Activated CD4-positive, alpha-beta T cell treated with anti-CD3 and anti-CD28 coated beads, Interleukin-2, Interleukin-6, amounts not matched to agents 100 ng/mL and 50 ng/mL, durations not matched to agents 16 hours and 8 hours (primary cell): ENCODE results near the gene KIF22.
"Not testable (repeated sequence)": the region's sequence is repeated elsewhere in the genome, so short reads cannot be mapped to it uniquely, and the experiment has no call there.

Experiments used
- DNase-seq: peaks from one replicate; pipeline ENCODE4 v3.0.0-alpha.2; 2020

KIF22 gene

DNA sequence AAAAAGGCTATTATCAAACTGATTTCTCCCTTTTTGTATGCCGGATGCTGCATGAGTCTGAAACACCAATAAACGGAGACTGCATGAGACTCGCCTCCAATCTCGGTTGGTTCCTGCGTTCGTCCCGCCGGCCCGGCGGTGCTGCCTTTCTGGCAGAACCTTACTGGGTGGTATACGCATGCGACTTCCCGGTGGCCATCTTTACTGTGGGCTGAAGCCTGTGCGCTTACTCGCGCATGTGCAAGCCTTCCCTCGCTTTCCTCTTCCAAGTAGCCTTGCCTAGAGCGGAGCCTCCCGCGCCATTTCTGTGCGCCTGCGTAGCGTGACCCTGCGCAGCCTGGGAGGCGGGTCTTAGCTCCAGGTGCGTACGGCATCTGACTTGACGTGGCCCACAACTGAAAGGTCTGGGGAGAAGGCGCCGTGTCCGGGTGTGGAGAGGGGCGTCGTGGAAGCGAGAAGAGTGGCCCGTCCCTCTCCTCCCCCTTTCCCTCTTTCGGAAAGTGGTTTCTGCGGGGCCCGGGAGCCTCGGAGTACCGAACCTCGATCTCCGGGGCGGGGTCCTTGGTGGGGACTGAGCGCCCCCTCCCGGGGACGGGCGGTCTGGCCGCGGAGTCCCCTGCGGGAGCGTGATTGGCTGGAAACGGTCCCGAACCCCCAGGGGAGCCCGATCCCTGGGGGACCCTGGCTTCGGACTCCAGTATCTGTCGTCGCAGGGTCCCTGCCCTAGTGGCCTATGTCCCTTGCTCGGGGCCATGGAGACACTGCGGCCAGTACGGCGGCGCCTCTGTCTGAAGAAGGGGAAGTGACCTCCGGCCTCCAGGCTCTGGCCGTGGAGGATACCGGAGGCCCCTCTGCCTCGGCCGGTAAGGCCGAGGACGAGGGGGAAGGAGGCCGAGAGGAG lies 25.5 kb downstream of the KIF22 start, which contains the start of gene PAGR1:
PAGR1 (plus strand) TSS at position 360 of the 901 bp plus-strand sequence; CDS start at position 734, 374 bp downstream.
- peak; percentile 99 for DNase-seq

DNA sequence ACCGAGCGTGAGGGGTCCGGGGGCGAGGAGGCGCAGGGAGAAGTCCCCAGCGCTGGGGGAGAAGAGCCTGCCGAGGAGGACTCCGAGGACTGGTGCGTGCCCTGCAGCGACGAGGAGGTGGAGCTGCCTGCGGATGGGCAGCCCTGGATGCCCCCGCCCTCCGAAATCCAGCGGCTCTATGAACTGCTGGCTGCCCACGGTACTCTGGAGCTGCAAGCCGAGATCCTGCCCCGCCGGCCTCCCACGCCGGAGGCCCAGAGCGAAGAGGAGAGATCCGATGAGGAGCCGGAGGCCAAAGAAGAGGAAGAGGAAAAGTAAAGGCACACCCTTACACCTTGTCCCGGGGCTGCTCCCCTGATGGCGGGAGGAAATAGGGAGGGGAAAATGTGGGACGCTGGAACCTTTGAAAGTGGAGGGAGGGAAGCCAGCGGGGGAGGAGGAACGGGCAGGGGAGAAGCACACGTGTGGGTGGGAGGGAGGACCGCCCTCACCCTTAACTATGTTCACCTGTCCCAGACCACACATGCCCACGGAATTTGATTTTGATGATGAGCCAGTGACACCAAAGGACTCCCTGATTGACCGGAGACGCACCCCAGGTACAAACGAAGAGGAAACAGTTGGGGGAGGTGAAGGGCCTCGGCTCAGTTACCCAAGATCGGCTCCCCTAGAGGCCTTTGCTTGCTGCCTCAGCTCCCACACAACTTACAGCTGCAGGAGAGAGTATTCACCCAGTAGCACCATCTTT lies 26.3 kb downstream of the KIF22 start:
- DNase-seq, result peak; percentile 79

DNA sequence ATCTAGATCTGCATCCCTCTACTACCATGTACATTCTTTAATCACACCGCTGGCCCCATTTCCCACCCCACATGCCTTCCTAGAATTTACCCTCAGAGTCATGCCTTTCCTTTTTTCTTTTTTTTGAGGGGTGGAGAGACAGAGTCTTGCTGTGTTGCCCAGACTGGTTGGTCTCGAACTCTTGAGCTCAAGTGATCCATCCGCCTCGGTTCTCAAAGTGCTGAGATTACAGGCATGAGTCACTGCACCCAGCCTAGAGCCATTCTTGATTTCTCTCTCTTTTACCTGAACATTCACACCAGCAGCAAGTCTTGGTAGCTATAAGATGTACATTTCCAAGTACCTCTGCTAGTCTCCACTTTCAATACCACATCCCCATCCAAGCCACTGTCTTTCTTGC lies 27.5 kb downstream of the KIF22 start:
- DNase-seq, result no peak

DNA sequence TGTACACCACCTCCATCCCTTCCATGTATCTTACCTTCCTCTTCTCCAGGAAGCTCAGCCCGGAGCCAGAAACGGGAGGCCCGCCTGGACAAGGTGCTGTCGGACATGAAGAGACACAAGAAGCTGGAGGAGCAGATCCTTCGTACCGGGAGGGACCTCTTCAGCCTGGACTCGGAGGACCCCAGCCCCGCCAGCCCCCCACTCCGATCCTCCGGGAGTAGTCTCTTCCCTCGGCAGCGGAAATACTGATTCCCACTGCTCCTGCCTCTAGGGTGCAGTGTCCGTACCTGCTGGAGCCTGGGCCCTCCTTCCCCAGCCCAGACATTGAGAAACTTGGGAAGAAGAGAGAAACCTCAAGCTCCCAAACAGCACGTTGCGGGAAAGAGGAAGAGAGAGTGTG lies 29.0 kb downstream of the KIF22 start:
- DNase-seq, result no peak

DNA sequence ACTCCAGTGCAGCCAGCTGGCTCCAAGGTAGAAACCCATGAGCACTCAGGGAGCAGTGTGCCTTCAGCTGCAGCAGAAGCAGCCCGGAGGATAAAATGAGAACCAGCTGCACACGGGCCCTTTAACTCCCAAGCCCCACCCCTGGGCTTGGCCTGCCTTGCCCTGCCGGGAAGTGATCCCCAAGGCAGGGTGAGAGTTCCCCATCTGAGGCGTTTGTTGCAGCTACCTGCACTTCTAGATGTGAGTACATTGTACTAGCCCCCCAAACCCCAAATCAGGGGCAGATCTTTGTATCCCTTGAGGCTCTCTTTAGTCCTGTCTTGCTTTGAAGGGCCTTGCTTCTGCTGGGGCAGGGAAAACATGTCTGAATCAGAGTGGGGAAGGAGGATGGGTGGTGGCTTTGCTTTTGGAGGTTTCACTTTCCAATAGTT lies 29.7 kb downstream of the KIF22 start, which contains the start of gene MVP:
MVP (plus strand) TSS at position 192 of the 431 bp plus-strand sequence. CDS start 10,088 bp downstream, outside the sequence.
- peak; percentile 76 for DNase-seq

DNA sequence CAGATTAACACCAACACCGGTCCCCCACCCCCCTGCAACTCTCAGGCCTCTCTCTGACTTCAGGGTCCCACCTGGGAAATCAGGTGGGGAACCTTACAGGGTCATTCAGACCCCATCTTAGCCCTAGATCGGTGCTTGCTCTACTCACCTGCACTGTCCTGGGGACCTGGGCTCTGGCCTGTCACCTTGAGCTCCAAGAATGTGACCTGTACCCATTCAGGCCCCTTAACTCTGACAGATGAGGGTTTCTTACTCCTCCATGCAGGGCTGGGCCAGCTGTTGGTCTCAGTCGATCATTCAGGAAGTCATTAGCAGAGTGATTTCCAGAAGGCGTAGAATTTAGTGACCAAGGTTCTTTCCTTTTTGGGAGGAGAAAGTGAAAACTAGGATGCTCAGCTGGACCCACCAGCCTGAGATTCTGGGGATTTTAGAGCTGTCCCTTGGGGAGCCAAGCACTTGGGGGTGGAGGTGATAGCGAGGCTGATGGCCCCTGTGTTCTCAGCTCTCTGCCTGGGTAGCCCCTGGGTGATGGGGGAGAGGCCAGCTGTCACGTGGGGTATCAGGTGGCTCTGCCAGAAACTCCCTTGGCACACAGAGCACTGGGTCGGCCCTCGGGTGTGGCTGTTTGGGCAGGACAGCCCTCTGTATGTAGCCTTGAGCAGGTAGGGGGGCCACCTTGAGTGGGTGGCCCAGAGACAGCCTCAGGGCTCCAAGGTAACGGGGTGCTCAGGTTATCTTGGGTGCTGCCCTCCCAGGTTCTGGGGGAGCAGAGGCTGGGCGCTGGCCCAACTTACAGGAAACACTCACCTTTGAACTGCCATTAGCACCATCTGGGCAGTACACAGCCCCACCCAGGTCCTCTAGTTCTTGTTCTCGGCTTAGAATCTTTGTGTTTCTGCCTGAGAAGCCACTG lies 30.4 kb downstream of the KIF22 start:
- DNase-seq, result peak; percentile 66

DNA sequence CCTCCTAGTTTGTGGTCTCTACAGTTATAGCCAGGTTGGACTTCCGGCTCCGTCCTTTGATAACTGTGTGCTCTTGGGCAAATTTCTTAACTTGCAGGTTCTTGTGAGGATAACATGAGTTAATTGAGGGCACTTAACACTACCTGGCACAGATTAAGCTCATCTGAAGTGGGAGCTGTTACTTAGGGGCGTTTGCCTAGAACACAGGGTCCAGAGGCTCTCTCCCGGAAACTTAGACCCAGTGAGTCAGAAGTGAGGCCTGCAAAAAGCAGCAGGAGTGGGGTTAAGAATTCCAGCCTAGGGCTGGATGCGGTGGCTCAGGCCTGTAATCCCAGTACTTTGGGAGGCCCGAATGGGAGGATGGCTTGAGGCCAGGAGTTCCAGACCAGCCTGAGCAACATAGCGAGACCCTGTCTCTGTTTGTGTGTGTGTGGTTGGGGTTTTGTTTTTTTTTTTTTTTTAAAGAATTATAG lies 31.1 kb downstream of the KIF22 start:
- no peak for DNase-seq

DNA sequence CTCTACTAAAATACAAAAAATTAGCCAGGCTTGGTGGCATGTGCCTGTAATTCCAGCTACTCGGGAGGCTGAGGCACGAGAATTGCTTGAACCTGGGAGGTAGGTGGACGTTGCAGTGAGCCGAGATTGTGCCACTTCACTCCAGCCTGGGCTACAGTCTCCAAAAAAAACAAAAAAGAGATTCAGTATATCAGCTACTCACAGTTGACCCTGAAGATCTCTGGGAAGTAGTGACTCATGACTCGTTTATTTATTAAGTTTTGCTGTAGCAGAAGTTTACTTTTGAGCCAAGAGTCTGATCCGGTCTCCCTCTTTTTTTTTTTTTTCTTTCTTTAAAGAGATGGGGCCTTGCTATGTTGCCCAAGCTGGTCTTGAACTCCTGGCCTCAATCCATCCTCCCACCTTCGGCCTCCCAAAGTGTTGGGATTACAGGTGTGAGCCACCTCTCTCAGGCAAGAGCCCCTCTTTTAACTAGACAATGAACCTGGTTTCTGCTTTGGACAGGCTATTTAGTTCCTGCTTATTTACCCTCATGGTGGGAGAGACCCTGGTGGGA lies 34.1 kb downstream of the KIF22 start:
- DNase-seq, result no peak

DNA sequence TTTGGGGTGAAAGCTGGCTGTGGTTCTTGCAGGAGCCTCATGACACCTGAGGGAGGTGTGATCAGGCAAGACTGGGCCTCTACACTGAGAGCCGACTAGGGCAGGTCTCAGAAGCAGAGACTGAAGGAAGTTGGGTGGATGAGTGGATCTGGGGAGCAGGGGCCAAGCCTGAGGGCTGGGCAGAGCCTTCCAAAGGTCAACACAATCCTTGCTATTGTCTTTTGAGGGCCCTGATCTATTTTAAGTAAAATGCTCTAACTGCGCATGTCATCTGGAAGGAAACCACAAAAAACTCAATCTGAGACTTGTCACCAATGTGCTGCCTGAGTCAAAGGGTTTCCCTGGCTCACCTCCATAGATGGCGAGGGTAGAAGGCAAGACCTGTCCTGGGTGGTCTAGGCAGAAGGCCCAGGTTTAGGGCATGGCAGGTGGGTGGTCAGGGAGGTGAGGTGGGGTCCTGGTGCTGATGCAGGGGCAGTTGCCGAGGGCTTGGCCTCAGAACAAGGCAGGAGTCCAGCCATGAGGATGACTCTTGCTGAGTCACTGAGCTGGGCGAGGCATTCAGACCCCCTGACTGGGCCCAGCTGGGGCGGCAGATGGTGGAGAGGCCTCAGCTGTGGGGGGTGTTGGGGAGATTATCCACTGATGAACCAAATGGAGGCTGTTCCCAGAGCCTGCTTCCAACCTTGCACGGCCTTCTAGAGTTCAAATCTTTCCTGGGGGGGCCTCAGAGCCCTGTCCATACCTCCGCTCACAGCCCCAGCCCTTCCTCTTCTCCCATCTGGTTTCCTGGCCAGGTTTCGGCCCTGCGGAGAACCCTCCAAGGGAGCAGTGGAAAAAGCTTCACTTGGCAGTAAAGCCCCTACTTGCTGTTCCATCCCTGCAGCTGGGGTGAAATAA lies 34.8 kb downstream of the KIF22 start:
- peak; percentile 87 for DNase-seq

DNA sequence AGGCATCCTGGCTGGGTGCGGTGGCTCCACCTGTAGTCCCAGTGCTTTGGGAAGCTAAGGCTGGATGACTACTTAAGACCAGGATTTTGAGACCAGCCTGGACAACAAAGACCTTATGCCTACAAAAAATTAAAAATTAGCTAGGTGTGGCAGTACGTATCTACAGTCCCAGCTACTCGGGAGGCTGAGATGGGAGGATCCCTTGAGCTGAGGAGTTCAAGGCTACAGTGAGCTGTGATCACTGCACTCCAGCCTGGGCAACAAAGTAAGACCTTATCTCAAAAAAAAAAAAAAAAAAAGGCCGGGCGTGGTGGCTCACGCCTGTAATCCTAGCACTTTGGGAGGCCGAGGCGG lies 35.8 kb downstream of the KIF22 start:
- no peak for DNase-seq

DNA sequence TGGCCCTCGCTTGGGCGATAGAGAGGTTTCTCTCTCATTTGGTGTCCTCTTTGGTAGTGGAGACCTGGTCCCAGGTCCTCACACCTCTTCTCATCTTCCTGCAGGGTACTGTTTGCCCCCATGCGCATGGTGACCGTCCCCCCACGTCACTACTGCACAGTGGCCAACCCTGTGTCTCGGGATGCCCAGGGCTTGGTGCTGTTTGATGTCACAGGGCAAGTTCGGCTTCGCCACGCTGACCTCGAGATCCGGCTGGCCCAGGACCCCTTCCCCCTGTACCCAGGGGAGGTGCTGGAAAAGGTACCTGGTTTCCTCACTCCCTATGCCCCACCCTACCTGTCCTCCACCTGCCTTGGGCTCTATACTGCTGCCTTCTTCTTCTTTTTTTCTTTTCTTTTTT lies 40.2 kb downstream of the KIF22 start:
- DNase-seq, result no peak

DNA sequence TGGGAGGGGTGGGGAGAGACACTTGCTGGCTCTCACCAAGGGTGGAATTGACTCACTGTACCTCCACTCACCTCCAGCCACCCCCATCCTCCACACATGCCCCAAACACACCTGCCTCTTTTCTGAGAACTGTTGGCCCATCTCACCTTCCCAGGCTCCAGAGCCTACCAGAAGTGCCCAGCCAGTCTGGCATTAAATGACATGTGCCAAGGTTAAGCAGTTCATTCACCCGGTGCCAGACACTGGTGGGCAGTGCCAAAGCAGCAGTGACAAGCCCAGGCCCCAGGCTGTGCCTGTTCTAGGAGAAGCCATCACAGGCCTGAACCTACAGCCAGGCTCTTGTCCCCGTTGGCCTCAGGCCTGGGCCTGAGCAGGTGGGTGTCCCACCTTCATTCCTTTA lies 40.9 kb downstream of the KIF22 start:
- no peak for DNase-seq

DNA sequence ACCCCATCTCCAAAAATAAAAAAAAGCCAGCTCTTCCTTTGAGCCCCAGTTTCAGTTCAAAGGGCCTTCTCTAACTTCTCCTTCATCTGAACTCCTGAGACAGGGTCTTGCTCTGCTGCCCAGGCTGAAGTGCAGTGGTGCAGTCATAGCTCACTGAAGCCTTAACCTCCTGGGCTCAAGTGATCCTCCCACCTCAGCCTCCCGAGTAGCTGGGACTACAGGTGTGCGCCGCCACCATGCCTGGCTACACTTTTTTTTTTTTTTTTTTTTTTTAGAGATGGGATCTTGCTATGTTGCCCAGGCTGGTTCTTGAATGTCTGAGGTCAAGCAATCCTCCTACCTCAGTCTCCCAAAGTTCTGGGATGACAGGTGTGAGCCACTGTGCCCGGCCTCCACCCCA lies 42.7 kb downstream of the KIF22 start:
- DNase-seq, result not testable (repeated sequence)

DNA sequence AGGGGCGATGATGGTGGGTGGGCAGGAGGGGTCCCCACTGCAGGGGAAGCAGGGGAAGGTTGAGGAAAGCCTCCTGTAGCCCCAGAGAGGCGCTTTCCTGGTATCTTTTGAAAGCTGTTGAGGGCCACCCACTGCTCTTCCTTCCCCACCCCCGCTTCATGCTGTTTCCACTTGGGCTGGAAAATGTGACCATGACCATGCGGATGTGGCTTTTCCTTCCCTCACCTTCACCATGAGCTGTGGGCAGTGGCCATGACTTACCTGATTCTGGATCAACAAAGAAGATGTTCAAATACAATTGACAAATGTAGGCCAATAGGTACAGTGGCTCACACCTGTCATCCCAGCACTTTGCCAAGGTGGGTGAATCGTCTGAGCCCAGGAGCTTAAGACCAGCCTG lies 43.5 kb downstream of the KIF22 start:
- no peak for DNase-seq

DNA sequence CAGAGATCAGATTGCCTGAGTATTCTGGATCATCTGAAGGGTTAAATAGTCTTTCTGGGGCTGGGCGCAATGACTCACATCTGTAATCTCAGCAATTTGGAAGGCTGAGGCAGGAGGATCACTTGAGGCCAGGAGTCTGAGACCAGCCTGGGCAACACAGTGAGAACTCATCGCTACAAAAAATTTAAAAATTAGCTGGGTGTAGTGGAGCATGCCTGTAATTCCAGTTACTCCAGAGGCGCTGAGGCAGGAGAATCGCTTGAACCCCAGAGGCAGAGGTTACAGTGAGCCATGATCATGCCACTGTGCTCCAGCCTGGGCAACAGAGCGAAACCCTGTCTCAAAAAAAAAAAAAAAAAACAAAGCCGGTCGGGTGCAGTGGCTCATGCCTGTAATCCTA lies 45.4 kb downstream of the KIF22 start:
- no peak for DNase-seq

DNA sequence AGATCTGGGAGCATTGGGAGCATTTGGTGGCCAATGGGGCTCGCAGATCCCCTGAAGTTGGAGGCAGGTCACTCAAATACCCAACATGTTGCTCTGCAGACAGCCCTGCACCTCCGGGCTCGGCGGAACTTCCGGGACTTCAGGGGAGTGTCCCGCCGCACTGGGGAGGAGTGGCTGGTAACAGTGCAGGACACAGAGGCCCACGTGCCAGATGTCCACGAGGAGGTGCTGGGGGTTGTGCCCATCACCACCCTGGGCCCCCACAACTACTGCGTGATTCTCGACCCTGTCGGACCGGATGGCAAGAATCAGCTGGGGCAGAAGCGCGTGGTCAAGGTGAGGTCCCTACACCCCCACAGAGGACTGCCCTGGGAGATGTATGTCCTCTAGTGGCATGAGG lies 46.1 kb downstream of the KIF22 start:
- no peak for DNase-seq

DNA sequence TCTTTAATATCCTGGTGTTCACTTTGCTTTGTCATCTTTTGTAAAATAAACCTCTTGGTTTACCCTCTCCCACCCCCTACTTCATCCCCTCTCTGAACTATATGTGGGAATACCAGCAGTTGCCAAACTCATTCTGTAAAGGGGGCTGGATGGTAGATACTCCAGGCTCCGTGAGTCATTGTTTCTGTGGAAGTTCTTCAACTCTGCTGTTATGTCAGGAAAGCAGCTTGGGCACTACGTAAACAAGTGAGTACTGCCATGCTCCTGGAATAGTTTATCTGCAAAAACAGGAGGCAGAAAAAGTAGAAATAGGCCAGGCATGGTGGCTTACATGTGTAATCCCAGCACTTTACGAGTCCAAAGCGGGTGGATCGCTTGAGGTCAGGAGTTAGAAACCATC lies 47.3 kb downstream of the KIF22 start:
- no peak for DNase-seq

DNA sequence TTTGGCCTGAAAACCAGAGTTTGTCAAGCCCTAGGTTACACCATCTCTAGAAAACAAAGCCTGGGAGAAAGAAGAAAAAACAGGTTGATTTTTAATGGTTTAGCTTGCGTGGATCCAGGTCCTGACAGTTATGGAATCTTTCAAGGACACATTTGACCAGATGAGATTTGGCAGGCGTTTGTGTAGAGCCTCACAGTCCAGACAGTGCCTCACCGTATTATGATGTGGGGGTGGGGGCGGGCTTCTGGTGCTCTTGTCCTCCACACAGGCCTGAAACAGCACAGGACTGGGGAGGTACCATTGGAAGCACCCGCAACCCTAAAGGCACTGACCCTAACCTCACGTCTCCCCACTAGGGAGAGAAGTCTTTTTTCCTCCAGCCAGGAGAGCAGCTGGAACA lies 49.3 kb downstream of the KIF22 start:
- DNase-seq, result no peak

DNA sequence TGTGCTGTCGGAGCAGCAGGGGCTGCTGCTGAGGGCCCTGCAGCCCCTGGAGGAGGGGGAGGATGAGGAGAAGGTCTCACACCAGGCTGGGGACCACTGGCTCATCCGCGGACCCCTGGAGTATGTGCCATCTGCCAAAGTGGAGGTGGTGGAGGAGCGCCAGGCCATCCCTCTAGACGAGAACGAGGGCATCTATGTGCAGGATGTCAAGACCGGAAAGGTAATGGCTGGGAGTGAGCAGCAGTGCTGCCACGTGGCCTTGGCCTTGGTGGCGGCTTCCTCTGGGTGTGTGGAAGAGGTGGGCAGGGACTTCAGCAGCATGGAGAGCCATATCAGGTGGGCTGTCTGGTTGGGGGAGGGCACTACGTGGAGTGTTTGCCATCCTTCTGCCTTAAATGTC lies 49.7 kb downstream of the KIF22 start:
- no peak for DNase-seq

DNA sequence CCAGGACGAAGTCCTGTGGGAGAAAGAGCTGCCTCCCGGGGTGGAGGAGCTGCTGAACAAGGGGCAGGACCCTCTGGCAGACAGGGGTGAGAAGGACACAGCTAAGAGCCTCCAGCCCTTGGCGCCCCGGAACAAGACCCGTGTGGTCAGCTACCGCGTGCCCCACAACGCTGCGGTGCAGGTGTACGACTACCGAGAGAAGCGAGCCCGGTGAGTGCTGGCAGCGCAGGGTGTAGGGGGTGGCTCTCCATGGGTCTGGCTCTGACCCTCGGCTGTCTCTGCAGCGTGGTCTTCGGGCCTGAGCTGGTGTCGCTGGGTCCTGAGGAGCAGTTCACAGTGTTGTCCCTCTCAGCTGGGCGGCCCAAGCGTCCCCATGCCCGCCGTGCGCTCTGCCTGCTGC lies 51.1 kb downstream of the KIF22 start:
- DNase-seq, result no peak

DNA sequence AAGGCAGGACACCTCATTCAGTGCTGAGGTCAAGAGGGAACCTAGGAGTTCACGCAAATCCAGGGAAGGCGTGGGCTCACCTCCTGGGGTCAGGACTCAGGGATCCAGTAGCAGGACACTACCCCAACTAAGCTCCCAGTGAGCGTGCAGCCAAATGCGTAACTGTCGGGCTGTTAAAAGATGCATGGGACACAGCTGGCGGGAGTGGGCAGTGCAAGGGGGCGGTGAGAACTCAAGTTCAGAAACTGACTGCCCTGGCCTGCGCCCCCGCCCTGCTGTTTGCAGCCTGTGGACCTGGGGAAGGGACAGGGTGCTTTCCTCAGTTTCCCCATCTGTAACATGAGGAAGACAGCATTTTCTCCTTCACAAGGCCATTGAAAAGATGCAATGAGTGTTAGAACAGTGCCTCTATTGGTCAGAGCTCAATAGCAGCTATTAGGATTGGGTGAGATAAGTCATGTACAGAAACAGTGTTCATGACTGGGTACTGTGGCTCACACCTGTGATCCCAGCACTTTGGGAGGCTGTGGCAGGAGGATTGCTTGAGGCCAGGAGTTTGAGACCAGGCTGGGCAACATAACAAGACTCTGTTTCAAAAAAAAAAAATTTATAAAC lies 52.3 kb downstream of the KIF22 start:
- no peak for DNase-seq
